WTC11 (cell line): Measurements from ENCODE around the gene TANC1. TPM values are rescaled to one million over a fixed set of nuclear protein-coding genes. Genes with fewer than 3 reads are reported as not detected.

Experiments
- ATAC-seq: fragments of 200-7000 bp; cut with Tn5 transposase; 2 replicates; pipeline ENCODE4 v1.10.0; 2021; ENCODE audit warnings: mild to moderate bottlenecking, moderate library complexity
- CTCF ChIA-PET: fragments of 300-600 bp; sonication (Branson Sonifier 250); formaldehyde crosslinking; loops from one replicate; lab custom pipeline; 2021; ENCODE audit warnings: antibody characterized with exemption; lab: Charles Lee
- POLR2A ChIA-PET: fragments of 350-600 bp; sonication (Branson Sonifier 250); formaldehyde crosslinking; loops from one replicate; lab custom pipeline; 2021; ENCODE audit warnings: antibody characterized with exemption; lab: Charles Lee
- DNase-seq: peaks from one replicate; pipeline ENCODE4 v3.0.0; 2021; ENCODE audit warnings: low spot score
- H3K27ac Mint-ChIP-seq: 2 replicates; pipeline ENCODE4 v1.8.0; 2021; ENCODE audit warnings: mixed read lengths
- H3K27me3 Mint-ChIP-seq: 2 replicates; pipeline ENCODE4 v1.8.0; 2021; ENCODE audit warnings: low read depth, mild to moderate bottlenecking, moderate library complexity, mixed read lengths
- H3K36me3 Mint-ChIP-seq: 2 replicates; pipeline ENCODE4 v1.8.0; 2021; ENCODE audit warnings: mixed read lengths
- H3K4me1 Mint-ChIP-seq: 2 replicates; pipeline ENCODE4 v1.8.0; 2022; ENCODE audit warnings: mixed read lengths
- H3K4me3 Mint-ChIP-seq: 2 replicates; pipeline ENCODE4 v1.8.0; 2021; ENCODE audit warnings: mild to moderate bottlenecking, moderate library complexity, mixed read lengths
- H3K9me3 Mint-ChIP-seq: 2 replicates; pipeline ENCODE4 v1.8.0; 2021; ENCODE audit warnings: mixed read lengths
- CREB1 ChIP-seq: sonication (generic); formaldehyde crosslinking; IDR thresholded peaks from 2 replicates; pipeline ENCODE4 v1.8.0; 2023; ENCODE audit warnings: mild to moderate bottlenecking, missing genetic modification reagents
- ESRRA ChIP-seq: sonication (generic); formaldehyde crosslinking; IDR thresholded peaks from 2 replicates; pipeline ENCODE4 v1.8.1; 2022; ENCODE audit warnings: mild to moderate bottlenecking, missing genetic modification reagents, borderline replicate concordance
- ETV6 ChIP-seq: sonication (generic); formaldehyde crosslinking; IDR thresholded peaks from 2 replicates; pipeline ENCODE4 v1.8.1; 2022; ENCODE audit warnings: mild to moderate bottlenecking, missing genetic modification reagents
- HMGA2 ChIP-seq: fragments of 250-450 bp; sonication (Bioruptor Pico); IDR thresholded peaks from 2 replicates; pipeline ENCODE4 v1.4.0; 2021; ENCODE audit warnings: mild to moderate bottlenecking, moderate library complexity
- JAZF1 ChIP-seq: fragments of 250-450 bp; sonication (Bioruptor Pico); IDR thresholded peaks from 2 replicates; pipeline ENCODE4 v1.9.0; 2021; ENCODE audit warnings: moderate library complexity, mild to moderate bottlenecking, inconsistent platforms
- NR1H2 ChIP-seq: sonication (generic); formaldehyde crosslinking; IDR thresholded peaks from 2 replicates; pipeline ENCODE4 v1.9.0; 2021; ENCODE audit warnings: mild to moderate bottlenecking, moderate library complexity, missing genetic modification reagents
- NR3C1 ChIP-seq: sonication (generic); formaldehyde crosslinking; conservative IDR thresholded peaks from 2 replicates; pipeline ENCODE4 v1.8.1; 2023; ENCODE audit warnings: low read depth, mild to moderate bottlenecking, missing genetic modification reagents
- SMAD4 ChIP-seq: sonication (generic); formaldehyde crosslinking; IDR thresholded peaks from 2 replicates; pipeline ENCODE4 v1.8.0; 2022; ENCODE audit warnings: mild to moderate bottlenecking, missing genetic modification reagents
- SP1 ChIP-seq: sonication (generic); formaldehyde crosslinking; conservative IDR thresholded peaks from 2 replicates; pipeline ENCODE4 v1.8.1; 2022; ENCODE audit warnings: missing genetic modification reagents
- ZNF416 ChIP-seq: fragments of 250-450 bp; sonication (Bioruptor Pico); IDR thresholded peaks from 2 replicates; pipeline ENCODE4 v1.9.0; 2021; ENCODE audit warnings: mild to moderate bottlenecking, inconsistent platforms
- total RNA-seq: library from RNA; stranded (reverse); gene quantifications from 3 replicates; pipeline ENCODE4 v1.2.3, GENCODE V29; 2021
- TF ChIP-seq, protein P1 (sequence below): sonication (generic); formaldehyde crosslinking; IDR thresholded peaks from 2 replicates; pipeline ENCODE4 v1.8.1; 2023; ENCODE audit warnings: mild to moderate bottlenecking, missing genetic modification reagents, moderate library complexity
- TF ChIP-seq, protein P2 (sequence below): sonication (generic); formaldehyde crosslinking; IDR thresholded peaks from 2 replicates; pipeline ENCODE4 v1.8.1; 2022; ENCODE audit warnings: low read depth, mild to moderate bottlenecking, moderate library complexity, missing genetic modification reagents, borderline replicate concordance
- TF ChIP-seq, protein P3 (sequence below): sonication (generic); formaldehyde crosslinking; IDR thresholded peaks from 2 replicates; pipeline ENCODE4 v1.8.0; 2022; ENCODE audit warnings: mild to moderate bottlenecking, missing genetic modification reagents
- TF ChIP-seq, protein P4 (sequence below): fragments of 250-450 bp; sonication (Bioruptor Pico); IDR thresholded peaks from 2 replicates; pipeline ENCODE4 v2.1.2; 2022; ENCODE audit warnings: mild to moderate bottlenecking, moderate library complexity
- TF ChIP-seq, protein P5 (sequence below): fragments of 250-450 bp; sonication (Bioruptor Pico); IDR thresholded peaks from 2 replicates; pipeline ENCODE4 v1.9.0; 2021; ENCODE audit warnings: moderate library complexity, mild to moderate bottlenecking, inconsistent platforms, borderline replicate concordance
- TF ChIP-seq, protein P6 (sequence below): sonication (generic); formaldehyde crosslinking; IDR thresholded peaks from 2 replicates; pipeline ENCODE4 v1.8.0; 2023; ENCODE audit warnings: missing genetic modification reagents, mild to moderate bottlenecking, borderline replicate concordance
- TF ChIP-seq, protein P7 (sequence below): sonication (generic); formaldehyde crosslinking; IDR thresholded peaks from 2 replicates; pipeline ENCODE4 v1.8.0; 2022; ENCODE audit warnings: mild to moderate bottlenecking, missing genetic modification reagents
- TF ChIP-seq, protein P8 (sequence below): fragments of 250-450 bp; sonication (Bioruptor Pico); IDR thresholded peaks from 2 replicates; pipeline ENCODE4 v1.9.0; 2021; ENCODE audit warnings: mild to moderate bottlenecking

Gene TANC1
- total RNA-seq, 1 experiment from 2014 or later = 11.6 TPM

DNA sequence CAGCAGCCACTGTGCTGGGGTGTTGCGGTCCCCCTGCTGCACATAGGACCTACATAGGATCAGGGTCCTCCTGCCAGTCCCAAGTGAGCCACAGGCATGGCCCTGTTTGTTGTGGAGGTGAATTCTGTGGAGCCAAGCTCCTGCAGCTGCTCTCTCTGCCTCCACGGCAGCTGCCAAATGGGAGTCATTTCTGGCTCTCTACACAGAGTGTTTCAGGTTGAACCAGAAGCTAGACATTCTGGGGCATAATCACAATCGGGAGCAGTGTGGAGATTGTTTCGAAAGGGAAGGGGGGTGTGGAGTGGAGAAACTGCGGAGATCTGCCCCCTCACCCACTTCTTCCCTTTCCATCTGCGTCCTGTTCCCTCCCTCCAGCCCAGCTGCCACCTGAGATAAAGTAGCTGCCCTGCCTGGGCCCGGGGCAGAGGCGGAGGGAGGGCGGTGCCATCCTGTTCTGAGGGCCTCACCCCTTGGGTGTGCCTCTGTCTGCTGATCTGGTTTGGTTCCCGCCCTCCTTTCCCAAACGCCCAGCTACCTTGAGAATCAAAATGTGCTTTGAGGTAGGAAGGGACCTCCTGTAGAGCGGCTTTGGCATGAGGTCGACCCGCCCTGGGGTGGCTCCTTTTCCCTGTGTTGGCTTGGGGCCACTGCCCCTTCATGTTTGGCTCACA is 178.7 kb downstream of the TANC1 start:
- no peak for DNase-seq
- H3K27ac Mint-ChIP-seq = 0 out of 2 replicates have a peak overlapping the region, but pooled peaks have one; percentile 11
- H3K27me3 Mint-ChIP-seq = no peaks in the 10 kb centered on the region
- CTCF ChIA-PET = interaction anchor here (0.7 to 1.7 kb wide), 7 partner anchors 8 to 244 kb away, joined by 3 to 6 read pairs (median 4); no protein-coding TSS in a partner anchor
- no peaks in the 10 kb centered on the region for H3K9me3 Mint-ChIP-seq
- H3K4me3 Mint-ChIP-seq = no peak overlapping the region
- peak; percentile 57 for ATAC-seq
- POLR2A ChIA-PET = no interaction called here
- TF ChIP-seq ETV6 (no peak), ZNF416 (no peak)
- TF ChIP-seq, protein P1, sequence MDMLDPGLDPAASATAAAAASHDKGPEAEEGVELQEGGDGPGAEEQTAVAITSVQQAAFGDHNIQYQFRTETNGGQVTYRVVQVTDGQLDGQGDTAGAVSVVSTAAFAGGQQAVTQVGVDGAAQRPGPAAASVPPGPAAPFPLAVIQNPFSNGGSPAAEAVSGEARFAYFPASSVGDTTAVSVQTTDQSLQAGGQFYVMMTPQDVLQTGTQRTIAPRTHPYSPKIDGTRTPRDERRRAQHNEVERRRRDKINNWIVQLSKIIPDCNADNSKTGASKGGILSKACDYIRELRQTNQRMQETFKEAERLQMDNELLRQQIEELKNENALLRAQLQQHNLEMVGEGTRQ = no peak
- TF ChIP-seq, all 79 proteins: peak for 0
- Mint-ChIP-seq H3K36me3 (no peaks in the 10 kb centered on the region), H3K4me1 (0 out of 2 replicates have a peak, but pooled peaks cover 3% of the 10 kb centered on the region)

DNA sequence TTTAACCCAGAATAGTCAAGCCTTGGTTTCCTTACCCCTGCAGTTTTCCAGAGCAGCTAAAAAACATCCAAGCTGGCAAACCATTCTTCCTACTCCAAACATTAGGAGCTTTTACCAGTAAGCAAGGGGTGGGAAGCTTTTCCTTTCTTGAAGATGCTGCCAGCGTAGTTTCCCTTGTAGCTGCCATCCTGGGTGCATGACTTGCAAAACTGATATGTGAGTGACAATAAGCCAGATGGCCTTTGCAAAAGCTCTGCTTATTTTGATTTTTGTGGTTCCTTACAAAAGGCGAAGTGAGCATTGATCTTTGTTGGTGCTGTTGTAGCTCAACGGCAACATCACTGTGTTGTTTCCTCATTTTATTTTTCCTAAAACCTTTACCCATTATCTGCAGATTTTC is 179.2 kb downstream of the TANC1 start:
- H3K27ac Mint-ChIP-seq = no peak overlapping the region
- POLR2A ChIA-PET = no interaction called here

More for the DNA sequence above, 179.2 kb downstream of the TANC1 start:
- Mint-ChIP-seq H3K27me3 (no peaks in the 10 kb centered on the region), H3K4me3 (no peak overlapping the region), H3K9me3 (no peaks in the 10 kb centered on the region), H3K4me1 (0 out of 2 replicates have a peak, but pooled peaks cover 3% of the 10 kb centered on the region), H3K36me3 (no peaks in the 10 kb centered on the region)
- ATAC-seq = no peak
- TF ChIP-seq, protein P2, sequence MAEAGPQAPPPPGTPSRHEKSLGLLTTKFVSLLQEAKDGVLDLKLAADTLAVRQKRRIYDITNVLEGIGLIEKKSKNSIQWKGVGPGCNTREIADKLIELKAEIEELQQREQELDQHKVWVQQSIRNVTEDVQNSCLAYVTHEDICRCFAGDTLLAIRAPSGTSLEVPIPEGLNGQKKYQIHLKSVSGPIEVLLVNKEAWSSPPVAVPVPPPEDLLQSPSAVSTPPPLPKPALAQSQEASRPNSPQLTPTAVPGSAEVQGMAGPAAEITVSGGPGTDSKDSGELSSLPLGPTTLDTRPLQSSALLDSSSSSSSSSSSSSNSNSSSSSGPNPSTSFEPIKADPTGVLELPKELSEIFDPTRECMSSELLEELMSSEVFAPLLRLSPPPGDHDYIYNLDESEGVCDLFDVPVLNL (CRISPR knock-in tag) = no peak
- TF ChIP-seq, protein P3, sequence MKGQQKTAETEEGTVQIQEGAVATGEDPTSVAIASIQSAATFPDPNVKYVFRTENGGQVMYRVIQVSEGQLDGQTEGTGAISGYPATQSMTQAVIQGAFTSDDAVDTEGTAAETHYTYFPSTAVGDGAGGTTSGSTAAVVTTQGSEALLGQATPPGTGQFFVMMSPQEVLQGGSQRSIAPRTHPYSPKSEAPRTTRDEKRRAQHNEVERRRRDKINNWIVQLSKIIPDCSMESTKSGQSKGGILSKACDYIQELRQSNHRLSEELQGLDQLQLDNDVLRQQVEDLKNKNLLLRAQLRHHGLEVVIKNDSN (CRISPR knock-in tag) = no peak
- no peak for TF ChIP-seq HMGA2 (CRISPR knock-in tag)
- TF ChIP-seq NR3C1 = no peak
- TF ChIP-seq SP1 (CRISPR knock-in tag) = no peak
- TF ChIP-seq, protein P4, sequence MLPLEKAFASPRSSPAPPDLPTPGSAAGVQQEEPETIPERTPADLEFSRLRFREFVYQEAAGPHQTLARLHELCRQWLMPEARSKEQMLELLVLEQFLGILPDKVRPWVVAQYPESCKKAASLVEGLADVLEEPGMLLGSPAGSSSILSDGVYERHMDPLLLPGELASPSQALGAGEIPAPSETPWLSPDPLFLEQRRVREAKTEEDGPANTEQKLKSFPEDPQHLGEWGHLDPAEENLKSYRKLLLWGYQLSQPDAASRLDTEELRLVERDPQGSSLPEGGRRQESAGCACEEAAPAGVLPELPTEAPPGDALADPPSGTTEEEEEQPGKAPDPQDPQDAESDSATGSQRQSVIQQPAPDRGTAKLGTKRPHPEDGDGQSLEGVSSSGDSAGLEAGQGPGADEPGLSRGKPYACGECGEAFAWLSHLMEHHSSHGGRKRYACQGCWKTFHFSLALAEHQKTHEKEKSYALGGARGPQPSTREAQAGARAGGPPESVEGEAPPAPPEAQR = no peak
- no peak for TF ChIP-seq NR1H2 (CRISPR knock-in tag)
- TF ChIP-seq SMAD4 (CRISPR knock-in tag) = no peak
- TF ChIP-seq CREB1 = no peak
- no peak for TF ChIP-seq ESRRA
- TF ChIP-seq, protein P5, sequence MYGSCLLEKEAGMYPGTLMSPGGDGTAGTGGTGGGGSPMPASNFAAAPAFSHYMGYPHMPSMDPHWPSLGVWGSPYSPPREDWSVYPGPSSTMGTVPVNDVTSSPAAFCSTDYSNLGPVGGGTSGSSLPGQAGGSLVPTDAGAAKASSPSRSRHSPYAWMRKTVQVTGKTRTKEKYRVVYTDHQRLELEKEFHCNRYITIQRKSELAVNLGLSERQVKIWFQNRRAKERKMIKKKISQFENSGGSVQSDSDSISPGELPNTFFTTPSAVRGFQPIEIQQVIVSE (CRISPR knock-in tag) = no peak
- no peak for TF ChIP-seq JAZF1 (CRISPR knock-in tag)
- TF ChIP-seq, protein P6, sequence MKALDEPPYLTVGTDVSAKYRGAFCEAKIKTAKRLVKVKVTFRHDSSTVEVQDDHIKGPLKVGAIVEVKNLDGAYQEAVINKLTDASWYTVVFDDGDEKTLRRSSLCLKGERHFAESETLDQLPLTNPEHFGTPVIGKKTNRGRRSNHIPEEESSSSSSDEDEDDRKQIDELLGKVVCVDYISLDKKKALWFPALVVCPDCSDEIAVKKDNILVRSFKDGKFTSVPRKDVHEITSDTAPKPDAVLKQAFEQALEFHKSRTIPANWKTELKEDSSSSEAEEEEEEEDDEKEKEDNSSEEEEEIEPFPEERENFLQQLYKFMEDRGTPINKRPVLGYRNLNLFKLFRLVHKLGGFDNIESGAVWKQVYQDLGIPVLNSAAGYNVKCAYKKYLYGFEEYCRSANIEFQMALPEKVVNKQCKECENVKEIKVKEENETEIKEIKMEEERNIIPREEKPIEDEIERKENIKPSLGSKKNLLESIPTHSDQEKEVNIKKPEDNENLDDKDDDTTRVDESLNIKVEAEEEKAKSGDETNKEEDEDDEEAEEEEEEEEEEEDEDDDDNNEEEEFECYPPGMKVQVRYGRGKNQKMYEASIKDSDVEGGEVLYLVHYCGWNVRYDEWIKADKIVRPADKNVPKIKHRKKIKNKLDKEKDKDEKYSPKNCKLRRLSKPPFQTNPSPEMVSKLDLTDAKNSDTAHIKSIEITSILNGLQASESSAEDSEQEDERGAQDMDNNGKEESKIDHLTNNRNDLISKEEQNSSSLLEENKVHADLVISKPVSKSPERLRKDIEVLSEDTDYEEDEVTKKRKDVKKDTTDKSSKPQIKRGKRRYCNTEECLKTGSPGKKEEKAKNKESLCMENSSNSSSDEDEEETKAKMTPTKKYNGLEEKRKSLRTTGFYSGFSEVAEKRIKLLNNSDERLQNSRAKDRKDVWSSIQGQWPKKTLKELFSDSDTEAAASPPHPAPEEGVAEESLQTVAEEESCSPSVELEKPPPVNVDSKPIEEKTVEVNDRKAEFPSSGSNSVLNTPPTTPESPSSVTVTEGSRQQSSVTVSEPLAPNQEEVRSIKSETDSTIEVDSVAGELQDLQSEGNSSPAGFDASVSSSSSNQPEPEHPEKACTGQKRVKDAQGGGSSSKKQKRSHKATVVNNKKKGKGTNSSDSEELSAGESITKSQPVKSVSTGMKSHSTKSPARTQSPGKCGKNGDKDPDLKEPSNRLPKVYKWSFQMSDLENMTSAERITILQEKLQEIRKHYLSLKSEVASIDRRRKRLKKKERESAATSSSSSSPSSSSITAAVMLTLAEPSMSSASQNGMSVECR = no peak
- TF ChIP-seq, protein P7, sequence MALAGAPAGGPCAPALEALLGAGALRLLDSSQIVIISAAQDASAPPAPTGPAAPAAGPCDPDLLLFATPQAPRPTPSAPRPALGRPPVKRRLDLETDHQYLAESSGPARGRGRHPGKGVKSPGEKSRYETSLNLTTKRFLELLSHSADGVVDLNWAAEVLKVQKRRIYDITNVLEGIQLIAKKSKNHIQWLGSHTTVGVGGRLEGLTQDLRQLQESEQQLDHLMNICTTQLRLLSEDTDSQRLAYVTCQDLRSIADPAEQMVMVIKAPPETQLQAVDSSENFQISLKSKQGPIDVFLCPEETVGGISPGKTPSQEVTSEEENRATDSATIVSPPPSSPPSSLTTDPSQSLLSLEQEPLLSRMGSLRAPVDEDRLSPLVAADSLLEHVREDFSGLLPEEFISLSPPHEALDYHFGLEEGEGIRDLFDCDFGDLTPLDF (CRISPR knock-in tag) = no peak
- TF ChIP-seq, protein P8, sequence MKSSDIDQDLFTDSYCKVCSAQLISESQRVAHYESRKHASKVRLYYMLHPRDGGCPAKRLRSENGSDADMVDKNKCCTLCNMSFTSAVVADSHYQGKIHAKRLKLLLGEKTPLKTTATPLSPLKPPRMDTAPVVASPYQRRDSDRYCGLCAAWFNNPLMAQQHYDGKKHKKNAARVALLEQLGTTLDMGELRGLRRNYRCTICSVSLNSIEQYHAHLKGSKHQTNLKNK (CRISPR knock-in tag) = no peak
- CTCF ChIA-PET = interaction anchor here (0.7 to 1.7 kb wide), 5 partner anchors 9 to 111 kb away, joined by 3 to 6 read pairs (median 4); no protein-coding TSS in a partner anchor
- no peak for DNase-seq
